Measurements from ENCODE around the gene NAGPA.

The NAGPA gene

DNA sequence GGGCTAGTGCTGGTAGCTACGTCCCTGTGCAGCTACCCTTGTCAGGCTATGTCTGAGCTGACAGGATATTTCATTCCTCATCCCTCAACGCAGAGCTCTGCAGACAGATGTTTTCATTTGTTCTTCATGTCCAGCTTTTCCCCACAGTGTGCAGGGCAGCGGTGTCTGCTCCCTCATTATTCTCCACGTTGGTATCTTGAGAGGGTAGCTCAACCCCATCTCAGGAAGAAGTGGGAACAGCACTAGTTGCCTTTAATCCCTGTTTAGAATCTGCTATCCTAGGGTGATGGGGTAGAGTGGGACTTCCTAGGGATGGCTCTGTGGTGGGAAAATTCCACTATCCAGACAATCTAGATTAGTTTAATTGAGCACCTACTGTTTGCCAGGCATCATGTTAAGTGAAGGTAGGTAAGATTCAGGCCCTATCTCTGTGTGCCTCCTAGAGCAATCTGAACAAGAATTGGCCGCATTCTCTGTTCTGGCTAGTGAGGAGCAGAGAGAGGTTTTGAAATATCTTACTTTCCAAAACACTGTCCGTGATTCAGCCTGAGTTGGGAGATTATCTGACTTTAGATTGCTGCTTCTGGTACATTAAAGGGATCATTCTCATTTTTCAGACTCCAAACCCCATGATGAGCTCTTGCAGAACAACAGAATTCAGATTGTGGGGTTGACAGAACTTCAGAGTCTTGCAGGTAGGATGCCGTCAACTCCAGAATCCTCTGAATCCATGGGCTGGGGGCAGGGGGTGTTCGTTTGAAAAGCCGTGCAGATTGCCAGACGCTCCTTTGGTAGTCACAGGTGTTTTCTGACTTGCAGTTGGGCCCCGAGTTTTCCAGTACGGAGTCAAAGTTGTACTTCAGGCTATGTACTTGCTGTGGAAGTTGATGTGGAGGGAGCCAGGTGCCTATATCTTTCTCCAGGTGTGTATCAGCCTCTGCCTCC is 38.9 kb upstream of the NAGPA start:
- no peak for TF ChIP-seq CTCF (IDR thresholded peaks at IDR 0.05; ENCODE audit: borderline replicate concordance, insufficient read depth, low read depth, low read length)
- peak overlapping the region; percentile 68 for H3K4me3 ChIP-seq (ENCODE audit: low read depth, low read length)

DNA sequence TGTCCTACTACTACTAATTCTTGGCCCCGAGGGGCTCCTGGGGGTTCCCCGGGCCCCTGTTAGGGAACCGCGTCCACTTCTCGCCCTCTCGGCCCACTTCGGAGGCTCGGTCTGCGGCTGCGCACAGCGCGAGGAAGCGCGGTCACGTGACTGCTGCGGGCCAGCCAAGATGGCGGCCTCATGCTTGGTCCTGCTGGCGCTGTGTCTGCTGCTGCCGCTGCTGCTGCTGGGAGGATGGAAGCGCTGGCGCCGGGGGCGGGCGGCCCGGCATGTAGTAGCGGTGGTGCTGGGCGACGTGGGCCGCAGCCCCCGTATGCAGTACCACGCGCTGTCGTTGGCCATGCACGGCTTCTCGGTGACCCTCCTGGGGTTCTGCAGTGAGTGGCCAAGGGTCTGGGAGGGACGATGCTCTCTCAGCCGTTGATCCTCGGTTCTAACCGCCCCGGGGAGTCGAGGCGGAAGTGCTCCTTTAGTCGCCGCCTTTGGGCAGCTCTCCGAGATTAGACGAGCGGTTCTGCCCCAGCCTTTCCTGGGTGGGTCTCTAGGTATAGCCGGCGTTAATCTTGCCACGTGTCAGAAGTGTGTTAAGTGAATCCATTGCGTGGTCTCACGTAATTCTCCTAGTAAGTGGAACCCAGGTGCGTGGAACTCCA is 38.1 kb upstream of the NAGPA start, which contains the start of gene ALG1:
ALG1 (plus strand) TSS at position 163 of the 653 bp plus-strand sequence; CDS start at position 170, 7 bp downstream.
- H3K4me3 ChIP-seq (ENCODE audit: low read depth, low read length), result peak within 1 kb of the TSS; percentile 68
- TF ChIP-seq CTCF (IDR thresholded peaks at IDR 0.05; ENCODE audit: borderline replicate concordance, insufficient read depth, low read depth, low read length), result no peak

DNA sequence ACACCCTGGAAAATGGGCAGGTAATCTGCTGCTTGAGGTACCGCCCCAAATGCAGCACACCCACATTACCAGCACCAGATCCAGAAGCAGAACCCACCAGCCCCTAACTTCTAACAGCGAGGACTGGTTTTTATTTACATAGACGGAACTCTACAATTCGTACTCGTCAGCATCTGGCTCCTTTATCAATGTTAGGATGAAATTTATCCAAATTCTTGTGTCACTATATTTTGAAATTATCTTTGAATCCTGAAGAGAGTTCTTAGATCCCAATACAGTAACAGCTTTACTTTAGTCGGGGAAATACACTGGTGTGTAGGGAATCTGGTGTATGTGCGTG is 37.6 kb upstream of the NAGPA start:
- no peak for TF ChIP-seq CTCF (IDR thresholded peaks at IDR 0.05; ENCODE audit: borderline replicate concordance, insufficient read depth, low read depth, low read length)
- peak overlapping the region; percentile 68 for H3K4me3 ChIP-seq (ENCODE audit: low read depth, low read length)

- no peak for TF ChIP-seq CTCF (IDR thresholded peaks at IDR 0.05; ENCODE audit: borderline replicate concordance, insufficient read depth, low read depth, low read length)
- no peak overlapping the region for H3K4me3 ChIP-seq (ENCODE audit: low read depth, low read length)
Observed at GRCh38 chr16:5070431-5071186, 36.9 kb upstream of the NAGPA start.

GRCh38 chr16:5069854-5070253 is 36.1 kb upstream of the NAGPA start:
- no peak for TF ChIP-seq CTCF (IDR thresholded peaks at IDR 0.05; ENCODE audit: borderline replicate concordance, insufficient read depth, low read depth, low read length)
- no peak overlapping the region for H3K4me3 ChIP-seq (ENCODE audit: low read depth, low read length)

- H3K4me3 ChIP-seq (ENCODE audit: low read depth, low read length), result no peak overlapping the region
- no peak for TF ChIP-seq CTCF (IDR thresholded peaks at IDR 0.05; ENCODE audit: borderline replicate concordance, insufficient read depth, low read depth, low read length)
Observed at GRCh38 chr16:5069048-5069447, 35.3 kb upstream of the NAGPA start.

Data from GM12875 (cell line).